Ovary (tissue), 9 donors: ENCODE data around the gene HS3ST6. TPM values are rescaled to one million over a fixed set of nuclear protein-coding genes. Genes with fewer than 3 reads are reported as not detected.

ENCODE experiments used
- DNase-seq, 5 donors: peaks; one replicate each; pipeline ENCODE4 v3.0.0-alpha.2; 2019 to 2020
- H3K27ac ChIP-seq, 2 donors: fragments of 200-600 bp; one replicate each; pipeline versions ENCODE4 v1.5.1 to v1.8.0; 2019 to 2022
- H3K27me3 ChIP-seq: fragments of 200-600 bp; one replicate; pipeline ENCODE4 v1.8.0; 2022
- H3K36me3 ChIP-seq: fragments of 200-600 bp; sonication (generic); one replicate; pipeline ENCODE4 v1.5.1; 2019
- H3K4me1 ChIP-seq: one replicate; pipeline ENCODE4 v1.8.1; 2013; ENCODE audit warnings: mild to moderate bottlenecking, moderate library complexity; ENCODE audit not compliant: insufficient read depth
- H3K4me3 ChIP-seq: fragments of 200-600 bp; sonication (generic); one replicate; pipeline ENCODE4 v1.5.1; 2017
- H3K9me3 ChIP-seq, 2 donors: fragments of 200-600 bp in 1 of 2; sonication (generic) in 1 of 2; one replicate each; pipeline versions ENCODE4 v1.5.1 to v1.8.1; 2013 to 2019; ENCODE audit warnings: mild to moderate bottlenecking in 1 of 2, moderate library complexity in 1 of 2
- CTCF ChIP-seq, 3 donors: fragments of 450-650 bp in 2 of 3; fragments of 200-600 bp in 1 of 3; IDR thresholded peaks; one replicate each; pipeline versions ENCODE4 v1.5.1 to v1.8.0; 2016 to 2022; ENCODE audit warnings: antibody characterized with exemption in 3 of 3, mild to moderate bottlenecking in 1 of 3
- EP300 ChIP-seq: sonication (generic); formaldehyde crosslinking; IDR thresholded peaks from one replicate; pipeline ENCODE4 v1.6.1; 2017; ENCODE audit warnings: antibody characterized with exemption
- POLR2A ChIP-seq: fragments of 450-650 bp; IDR thresholded peaks from one replicate; pipeline ENCODE4 v1.6.1; 2017; ENCODE audit warnings: antibody characterized with exemption, mild to moderate bottlenecking, moderate library complexity
- WGBS, 3 donors: extraction: QIAGEN DNeasy Blood & Tissue Kit in 1 of 3; methylation state at CpG; one replicate each; pipeline versions ENCODE4 v1.1.5 to v1.1.7; 2013 to 2017; 5-methylcytosine and 5-hydroxymethylcytosine counted together
- intact Hi-C, 4 donors: fragments of 100-400 bp; cut with DNase I; formaldehyde crosslinking; loops; one replicate each; pipeline versions ENCODE4 v1.11.0 to v1.15.1; 2022 to 2023
- polyA plus RNA-seq, 2 donors: library from polyadenylated mRNA; stranded (reverse); fragments of 200-250 nt in 1 of 2; fragments of 350-450 nt in 1 of 2; fragmentation: Illumina TruSeq in 1 of 2; extraction: RNeasy Lipid Tissue Mini Kit (QIAGEN cat#74804) in 1 of 2; gene quantifications; one replicate each; pipeline ENCODE4 v1.2.3, GENCODE V29; 2013 to 2014
- total RNA-seq, 7 donors: library from RNA; depleted of rRNA in 2 of 7; stranded (reverse); fragments of >200 nt in 2 of 7; fragmentation: NEBNext Ultra II Directional in 3 of 7; extraction: Animal tissue kit (Norgen Biotek cat#: 25700) in 3 of 7; gene quantifications; one replicate each; pipeline versions ENCODE4 v1.1.0 to v1.2.4, GENCODE V29; 2016 to 2023
- donor health status: DM: no; HTN: no; CAD: no; lungs with moderate emphysema.
- donor health status: DM: no; HTN: no; CAD: no.
- donor health status: Bipolar disorder and iron deficiency.
- donor health status: DM: yes; HTN: yes; CAD: no.
- donor health status: DM: no; HTN: no; CAD: no.
- donor health status: DM: yes; HTN: yes; CAD: no.

HS3ST6 gene
- total and polyA plus RNA-seq, 9 donors = 0.69 to 1.8 TPM; not detected in 7

GRCh38 chr16:1946495-1947368 is 28.5 kb upstream of the HS3ST6 start:
- H3K36me3 ChIP-seq = no peaks in the 10 kb centered on the region
- 84 to 88% (median 84%) methylated on average over 34 to 38 of the region's 38 CpGs for WGBS, 3 donors
- intact Hi-C loops = no loop called here
- no peaks in the 10 kb centered on the region for H3K9me3 ChIP-seq
- DNase-seq = no peak
- no peaks in the 10 kb centered on the region for H3K27me3 ChIP-seq
- no peak overlapping the region for H3K27ac ChIP-seq
- H3K4me3 ChIP-seq = no peak overlapping the region
- H3K4me1 ChIP-seq = peaks cover 4% of the 10 kb centered on the region
- TF ChIP-seq CTCF (IDR thresholded peaks at IDR 0.05) (no peak), EP300 (no peak), POLR2A (no peak)

GRCh38 chr16:1945559-1946391 is 27.6 kb upstream of the HS3ST6 start:
- 82 to 86% (median 85%) methylated on average over 19 of the region's 19 CpGs for WGBS, 3 donors
- Histone ChIP-seq H3K36me3 (no peaks in the 10 kb centered on the region), H3K4me3 (no peak overlapping the region), H3K27me3 (no peaks in the 10 kb centered on the region), H3K4me1 (peaks cover 4% of the 10 kb centered on the region), H3K9me3 (no peaks in the 10 kb centered on the region), H3K27ac (no peak overlapping the region)
- intact Hi-C loops = no loop called here
- TF ChIP-seq EP300 (no peak), POLR2A (no peak)
- no peak for DNase-seq

GRCh38 chr16:1944612-1945199 is 26.5 kb upstream of the HS3ST6 start:
- Histone ChIP-seq H3K4me3 (no peak overlapping the region), H3K27ac (no peak overlapping the region), H3K4me1 (peaks cover 4% of the 10 kb centered on the region), H3K9me3 (no peaks in the 10 kb centered on the region), H3K36me3 (no peaks in the 10 kb centered on the region), H3K27me3 (no peaks in the 10 kb centered on the region)
- WGBS, 3 donors = 91 to 93% (median 92%) methylated on average over 21 of the region's 21 CpGs
- TF ChIP-seq CTCF (IDR thresholded peaks at IDR 0.05) (no peak), POLR2A (no peak), EP300 (no peak)
- intact Hi-C loops = no loop called here
- DNase-seq = no peak

- Histone ChIP-seq H3K36me3 (no peaks in the 10 kb centered on the region), H3K27ac (peak within 1 kb of the TSS; percentile 15 to 74), H3K4me1 (peaks cover 4% of the 10 kb centered on the region), H3K9me3 (no peaks in the 10 kb centered on the region), H3K4me3 (peak within 1 kb of the TSS; percentile 68), H3K27me3 (no peaks in the 10 kb centered on the region)
- peak; percentile 100 for DNase-seq
- WGBS, 3 donors = 1 to 2% (median 1%) methylated on average over 54 to 77 of the region's 77 CpGs
- intact Hi-C loops = no loop called here
- no peak for TF ChIP-seq CTCF (IDR thresholded peaks at IDR 0.05)
- TF ChIP-seq POLR2A = peak; percentile 84
Measured at GRCh38 chr16:1942810-1943726, 24.9 kb upstream of the HS3ST6 start, which contains the start of gene MSRB1. MSRB1 (minus strand) TSS chr16:1943199; CDS start chr16:1943156, 43 bp downstream.
